GM18873 (cell line): ENCODE measurements around the gene PRR9.

Experiments
- ATAC-seq: cut with Tn5 transposase; IDR thresholded peaks from one replicate; pipeline ENCODE4 v1.9.1; 2021; ENCODE audit warnings: mild to moderate bottlenecking, moderate library complexity, moderate number of reproducible peaks; ENCODE audit not compliant: unreplicated experiment, low FRiP score

Gene PRR9

DNA sequence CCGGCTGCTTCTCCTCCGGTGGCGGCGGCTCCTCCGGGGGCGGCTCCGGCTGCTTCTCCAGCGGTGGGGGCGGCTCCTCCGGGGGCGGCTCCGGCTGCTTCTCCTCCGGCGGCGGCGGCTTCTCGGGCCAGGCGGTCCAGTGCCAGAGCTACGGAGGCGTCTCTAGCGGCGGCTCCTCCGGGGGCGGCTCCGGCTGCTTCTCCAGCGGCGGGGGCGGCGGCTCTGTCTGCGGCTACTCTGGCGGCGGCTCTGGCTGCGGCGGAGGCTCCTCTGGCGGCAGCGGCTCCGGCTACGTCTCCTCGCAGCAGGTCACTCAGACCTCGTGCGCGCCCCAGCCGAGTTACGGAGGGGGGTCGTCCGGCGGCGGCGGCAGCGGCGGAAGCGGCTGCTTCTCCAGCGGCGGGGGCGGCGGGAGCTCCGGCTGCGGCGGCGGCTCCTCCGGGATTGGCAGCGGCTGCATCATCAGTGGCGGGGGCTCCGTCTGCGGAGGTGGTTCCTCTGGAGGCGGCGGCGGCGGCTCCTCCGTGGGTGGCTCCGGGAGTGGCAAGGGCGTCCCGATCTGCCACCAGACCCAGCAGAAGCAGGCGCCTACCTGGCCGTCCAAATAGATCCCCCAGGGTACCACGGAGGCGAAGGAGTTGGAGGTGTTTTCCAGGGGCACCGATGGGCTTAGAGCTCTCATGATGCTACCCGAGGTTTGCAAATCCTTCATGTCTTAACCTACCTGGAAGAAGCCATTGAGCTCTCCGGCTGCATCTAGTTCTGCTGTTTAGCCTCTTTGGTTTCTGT lies 44.1 kb downstream of the PRR9 start:
- no peak for ATAC-seq

DNA sequence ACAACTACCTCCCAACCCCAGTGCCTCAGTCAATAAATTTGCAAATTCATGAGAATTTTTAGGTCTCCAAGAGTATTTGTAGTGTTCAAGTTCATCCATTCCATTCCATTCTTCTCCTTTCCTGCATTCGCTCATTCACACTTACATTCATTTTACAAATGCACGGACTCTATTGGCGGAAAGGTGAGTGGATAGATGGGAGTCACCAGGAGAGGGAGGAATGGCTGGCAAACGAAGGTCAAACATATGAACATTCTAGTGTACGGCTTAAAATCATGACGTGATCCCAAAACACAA lies 44.6 kb downstream of the PRR9 start:
- ATAC-seq, result no peak

DNA sequence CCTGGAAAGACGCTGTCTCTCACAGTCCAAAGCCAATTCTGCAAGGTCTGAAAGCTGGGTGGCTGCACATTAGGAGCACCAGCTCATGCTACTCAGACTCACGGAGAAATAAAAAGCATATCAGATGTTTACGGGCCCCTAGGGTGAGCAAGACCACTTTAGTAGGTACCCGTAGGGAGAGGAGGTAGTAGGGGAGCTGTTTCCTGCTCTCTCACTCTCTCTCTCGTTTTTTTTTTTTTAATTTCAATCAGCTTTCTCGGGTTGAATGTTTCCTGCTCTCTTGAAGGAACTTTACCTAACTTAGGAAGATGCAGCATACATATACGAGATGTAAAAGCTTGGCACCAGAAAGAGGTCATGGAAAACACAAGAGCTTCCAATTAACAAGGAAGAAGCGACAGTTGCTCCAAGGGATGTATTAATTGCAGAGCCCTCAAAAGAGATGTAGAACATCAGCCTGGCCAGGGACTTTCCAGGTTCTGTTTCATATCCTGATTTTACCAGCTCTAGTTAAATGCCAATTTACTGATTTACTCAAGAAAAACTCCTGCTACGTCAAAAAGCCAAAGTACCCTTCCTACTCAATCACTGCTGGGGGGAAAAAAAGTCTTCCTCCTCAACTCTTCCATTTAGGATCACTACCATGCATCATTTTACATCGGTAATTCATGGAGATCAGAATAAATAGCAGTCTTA lies 45.2 kb downstream of the PRR9 start:
- no peak for ATAC-seq

DNA sequence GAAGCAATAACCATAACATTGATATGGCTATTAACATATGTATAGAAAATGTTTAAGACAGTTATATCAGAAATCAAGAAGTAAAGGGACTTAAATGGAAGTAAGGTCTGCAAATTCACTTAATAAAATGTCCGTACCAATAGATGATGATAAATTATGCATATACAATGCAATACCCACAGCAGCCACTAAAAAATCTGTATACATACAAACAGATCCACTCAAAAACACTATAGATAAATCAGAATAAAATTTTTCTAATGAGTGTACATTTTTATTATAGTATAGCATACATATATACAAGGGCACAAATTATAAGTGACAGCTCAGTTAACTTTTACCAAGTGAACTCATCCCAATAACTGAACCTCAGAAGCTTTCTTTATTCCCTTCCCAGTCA lies 48.1 kb downstream of the PRR9 start:
- ATAC-seq, result no peak
